ENCODE results near the gene RTL5. TPM values are rescaled to one million over a fixed set of nuclear protein-coding genes. Genes with fewer than 3 reads are reported as not detected.

The RTL5 gene
- total RNA-seq, 1 experiment from 2014 or later: not detected

DNA sequence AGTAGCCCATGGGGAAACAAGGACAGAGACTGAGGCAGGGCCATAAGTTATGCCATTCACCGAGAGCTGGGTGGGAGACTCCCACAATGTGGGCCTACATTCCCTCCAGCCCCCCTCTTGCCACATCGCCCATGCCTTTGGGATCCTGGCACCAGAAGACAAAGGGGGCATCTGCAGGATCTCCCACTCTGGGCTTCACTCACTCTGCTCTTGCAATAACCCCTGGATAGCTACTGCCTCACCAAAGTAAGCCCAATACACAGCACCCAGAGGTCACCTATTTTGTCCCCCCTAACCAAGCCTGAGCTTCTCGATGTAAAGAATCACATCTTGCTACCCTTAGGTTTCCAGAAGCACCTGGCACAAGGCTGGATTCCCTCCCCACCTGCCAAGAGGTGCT is 741 bp upstream of the RTL5 start:
- no peak for DNase-seq
- intact Hi-C loops (cut with micrococcal nuclease; ENCODE audit: unreplicated experiment): no loop called here
- Histone ChIP-seq H4K20me1 (ENCODE audit: insufficient read depth) (no peaks in the 10 kb centered on the region), H2AFZ (no peak overlapping the region), H3K79me2 (ENCODE audit: low read depth) (no peaks in the 10 kb centered on the region), H3K4me3 (no peak overlapping the region), H3K27me3 (ENCODE audit: insufficient read depth, low read depth) (peaks cover 60% of the 10 kb centered on the region), H3F3A (ENCODE audit: insufficient read depth, low read depth) (no peaks in the 10 kb centered on the region), H3K9me2 (ENCODE audit: insufficient read depth) (no peaks in the 10 kb centered on the region), H3K36me3 (ENCODE audit: low read depth) (no peaks in the 10 kb centered on the region), H3K27ac (no peak overlapping the region), H3K4me1 (replicated peaks; ENCODE audit: insufficient read depth) (no peaks in the 10 kb centered on the region), H3K9me3 (ENCODE audit: insufficient read depth, low read depth) (no peaks in the 10 kb centered on the region), H3K4me2 (no peak overlapping the region)
- no TSS peak for BruUV-seq (replicated peaks)
- ChIA-PET POLR2A (ENCODE audit: unreplicated experiment) (no interaction called here), CTCF (no interaction called here)
- TF ChIP-seq EZH2 (IDR thresholded peaks at IDR 0.05; ENCODE audit: low read depth): no peak
- TF ChIP-seq, protein P1, sequence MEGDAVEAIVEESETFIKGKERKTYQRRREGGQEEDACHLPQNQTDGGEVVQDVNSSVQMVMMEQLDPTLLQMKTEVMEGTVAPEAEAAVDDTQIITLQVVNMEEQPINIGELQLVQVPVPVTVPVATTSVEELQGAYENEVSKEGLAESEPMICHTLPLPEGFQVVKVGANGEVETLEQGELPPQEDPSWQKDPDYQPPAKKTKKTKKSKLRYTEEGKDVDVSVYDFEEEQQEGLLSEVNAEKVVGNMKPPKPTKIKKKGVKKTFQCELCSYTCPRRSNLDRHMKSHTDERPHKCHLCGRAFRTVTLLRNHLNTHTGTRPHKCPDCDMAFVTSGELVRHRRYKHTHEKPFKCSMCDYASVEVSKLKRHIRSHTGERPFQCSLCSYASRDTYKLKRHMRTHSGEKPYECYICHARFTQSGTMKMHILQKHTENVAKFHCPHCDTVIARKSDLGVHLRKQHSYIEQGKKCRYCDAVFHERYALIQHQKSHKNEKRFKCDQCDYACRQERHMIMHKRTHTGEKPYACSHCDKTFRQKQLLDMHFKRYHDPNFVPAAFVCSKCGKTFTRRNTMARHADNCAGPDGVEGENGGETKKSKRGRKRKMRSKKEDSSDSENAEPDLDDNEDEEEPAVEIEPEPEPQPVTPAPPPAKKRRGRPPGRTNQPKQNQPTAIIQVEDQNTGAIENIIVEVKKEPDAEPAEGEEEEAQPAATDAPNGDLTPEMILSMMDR (conservative IDR thresholded peaks at IDR 0.05): no peak

DNA sequence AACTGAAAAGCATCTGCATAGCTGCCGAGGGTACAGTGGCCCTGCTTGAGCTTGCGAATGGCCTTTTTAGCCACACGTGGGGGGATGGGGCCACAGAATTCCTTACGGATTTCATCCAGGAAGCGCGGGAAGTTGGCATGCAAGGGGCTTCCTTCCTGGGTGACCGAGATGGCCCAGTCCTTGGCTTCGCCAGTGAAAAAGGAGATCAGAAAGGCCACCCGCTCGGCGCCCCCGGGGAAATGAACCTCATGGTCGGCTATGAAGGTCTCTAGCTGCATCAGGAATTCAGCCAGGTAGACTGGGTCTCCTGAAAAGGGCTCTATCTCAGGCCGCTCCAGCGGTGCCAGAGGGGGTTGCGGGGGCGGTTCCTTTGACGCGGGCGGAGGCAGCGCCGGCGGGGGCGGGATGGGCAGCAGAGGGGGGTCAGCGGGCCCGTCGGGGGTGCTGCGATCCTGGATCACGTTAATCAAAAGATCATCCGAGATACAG is 909 bp downstream of the RTL5 start:
- no peak for DNase-seq
- CTCF ChIA-PET: no interaction called here
- Histone ChIP-seq H2AFZ (no peak overlapping the region), H3K4me2 (no peak overlapping the region), H3K9me3 (ENCODE audit: insufficient read depth, low read depth) (no peaks in the 10 kb centered on the region), H3K9me2 (ENCODE audit: insufficient read depth) (no peaks in the 10 kb centered on the region), H3K79me2 (ENCODE audit: low read depth) (no peaks in the 10 kb centered on the region), H4K20me1 (ENCODE audit: insufficient read depth) (no peaks in the 10 kb centered on the region), H3F3A (ENCODE audit: insufficient read depth, low read depth) (no peaks in the 10 kb centered on the region), H3K4me1 (replicated peaks; ENCODE audit: insufficient read depth) (no peaks in the 10 kb centered on the region), H3K27me3 (ENCODE audit: insufficient read depth, low read depth) (peaks cover 52% of the 10 kb centered on the region), H3K4me3 (no peak overlapping the region), H3K27ac (no peak overlapping the region), H3K36me3 (ENCODE audit: low read depth) (no peaks in the 10 kb centered on the region)
- intact Hi-C loops (cut with micrococcal nuclease; ENCODE audit: unreplicated experiment): no loop called here
- BruUV-seq (replicated peaks): no TSS peak
- no peak for TF ChIP-seq EZH2 (IDR thresholded peaks at IDR 0.05; ENCODE audit: low read depth)
- POLR2A ChIA-PET (ENCODE audit: unreplicated experiment): interaction anchor here (0.6 kb wide), 1 partner anchor 85 kb away, joined by 3 read pairs; no protein-coding TSS in a partner anchor

GRCh38 chrX:72130156-72130761 is 1.5 kb downstream of the RTL5 start:
- Histone ChIP-seq H3K9me3 (ENCODE audit: insufficient read depth, low read depth) (no peaks in the 10 kb centered on the region), H4K20me1 (ENCODE audit: insufficient read depth) (no peaks in the 10 kb centered on the region), H3K4me1 (replicated peaks; ENCODE audit: insufficient read depth) (no peaks in the 10 kb centered on the region), H2AFZ (no peak overlapping the region), H3F3A (ENCODE audit: insufficient read depth, low read depth) (no peaks in the 10 kb centered on the region), H3K9me2 (ENCODE audit: insufficient read depth) (no peaks in the 10 kb centered on the region), H3K36me3 (ENCODE audit: low read depth) (no peaks in the 10 kb centered on the region), H3K79me2 (ENCODE audit: low read depth) (no peaks in the 10 kb centered on the region), H3K27me3 (ENCODE audit: insufficient read depth, low read depth) (peaks cover 47% of the 10 kb centered on the region), H3K27ac (no peak overlapping the region), H3K4me3 (no peak overlapping the region), H3K4me2 (no peak overlapping the region)
- CTCF ChIA-PET: no interaction called here
- POLR2A ChIA-PET (ENCODE audit: unreplicated experiment): interaction anchor here (0.5 to 0.6 kb wide), 2 partner anchors 85 to 295 kb away, joined by 3 to 5 read pairs; no protein-coding TSS in a partner anchor
- TF ChIP-seq, protein P1 (conservative IDR thresholded peaks at IDR 0.05): no peak
- no peak for TF ChIP-seq EZH2 (IDR thresholded peaks at IDR 0.05; ENCODE audit: low read depth)
- DNase-seq: no peak
- intact Hi-C loops (cut with micrococcal nuclease; ENCODE audit: unreplicated experiment): no loop called here
- no TSS peak for BruUV-seq (replicated peaks)

Data from PC-9 (cell line).